ENCODE data around the gene EFCAB5.
A peak's percentile ranks its signal among the peaks of the same experiment; 100 is the strongest.
"Not testable (repeated sequence)": the region's sequence is repeated elsewhere in the genome, so short reads cannot be mapped to it uniquely, and the experiment has no call there.

Gene EFCAB5

GRCh38 chr17:30103921-30104320, 162.5 kb downstream of the EFCAB5 start:
- no peak for DNase-seq

GRCh38 chr17:30104575-30105339, 163.3 kb downstream of the EFCAB5 start:
- DNase-seq: peak; percentile 91

- DNase-seq: no peak
These were observed 171.4 kb downstream of the EFCAB5 start for GRCh38 chr17:30112794-30113193.

GRCh38 chr17:30113213-30113612, 171.8 kb downstream of the EFCAB5 start:
- no peak for DNase-seq

GRCh38 chr17:30116345-30116660, 174.9 kb downstream of the EFCAB5 start:
- no peak for DNase-seq

- DNase-seq: peak; percentile 96
These were observed 175.5 kb downstream of the EFCAB5 start, which contains the start of gene NSRP1 for GRCh38 chr17:30116661-30117551. Gene NSRP1, plus strand, starts transcription at chr17:30116816. Its CDS starts 28 bp downstream, at chr17:30116844.

GRCh38 chr17:30117675-30118081, 176.2 kb downstream of the EFCAB5 start:
- DNase-seq: no peak

GRCh38 chr17:30118635-30119034, 177.2 kb downstream of the EFCAB5 start:
- DNase-seq: not testable (repeated sequence)

GRCh38 chr17:30124273-30124796, 182.9 kb downstream of the EFCAB5 start:
- no peak for DNase-seq

- no peak for DNase-seq
These were observed 188.7 kb downstream of the EFCAB5 start for GRCh38 chr17:30130121-30130520.

GRCh38 chr17:30132615-30133014, 191.2 kb downstream of the EFCAB5 start:
- DNase-seq: no peak

GRCh38 chr17:30133197-30133596, 191.8 kb downstream of the EFCAB5 start:
- no peak for DNase-seq

- DNase-seq: no peak
These were observed 193.1 kb downstream of the EFCAB5 start for GRCh38 chr17:30134551-30134950.

- no peak for DNase-seq
These were observed 195.7 kb downstream of the EFCAB5 start for GRCh38 chr17:30137158-30137557.

GRCh38 chr17:30147860-30148259, 206.4 kb downstream of the EFCAB5 start:
- DNase-seq: not testable (repeated sequence)

GRCh38 chr17:30148376-30148775, 206.9 kb downstream of the EFCAB5 start:
- DNase-seq: no peak

- DNase-seq: no peak
These were observed 210.0 kb downstream of the EFCAB5 start for GRCh38 chr17:30151471-30151870.

- no peak for DNase-seq
These were observed 212.0 kb downstream of the EFCAB5 start for GRCh38 chr17:30153463-30153862.

- DNase-seq: no peak
These were observed 214.0 kb downstream of the EFCAB5 start for GRCh38 chr17:30155389-30155788.

Data from NCI-H1436 (cell line).